Keratinocyte (primary cell): ENCODE measurements around the gene ARMCX1. TPM values are rescaled to one million over a fixed set of nuclear protein-coding genes. Genes with fewer than 3 reads are reported as not detected.
"Not testable (repeated sequence)": the region's sequence is repeated elsewhere in the genome, so short reads cannot be mapped to it uniquely, and the experiment has no call there.

Experiments used
- DNase-seq: peaks from one replicate; pipeline ENCODE4 v3.0.0-alpha.2; 2011; ENCODE audit warnings: low read depth, missing footprints, low spot score
- FAIRE-seq: peaks from 2 replicates; lab custom pipeline; 2011; peaks lifted over from hg19 to GRCh38; lab: Jason Lieb, UNC
- H2AFZ ChIP-seq: 2 replicates; pipeline ENCODE4 v1.6.0; 2012; ENCODE audit warnings: low read length, control low read depth, inconsistent platforms; ENCODE audit not compliant: control insufficient read depth
- H3K27ac ChIP-seq: 2 replicates; pipeline ENCODE4 v1.5.1; 2011; ENCODE audit warnings: low read length; ENCODE audit not compliant: control insufficient read depth, insufficient read depth
- H3K27me3 ChIP-seq: 3 replicates; pipeline ENCODE4 v1.6.0; 2011; ENCODE audit warnings: low read length; ENCODE audit not compliant: control insufficient read depth, insufficient read depth; ENCODE audit errors: extremely low read depth
- H3K36me3 ChIP-seq, 2 experiments: 2 replicates in 1 of 2; 3 replicates in 1 of 2; pipeline ENCODE4 v1.5.1; 2011; ENCODE audit warnings: low read length in 2 of 2, mild to moderate bottlenecking in 1 of 2; ENCODE audit not compliant: control insufficient read depth in 2 of 2, insufficient read depth in 2 of 2; ENCODE audit errors: extremely low read depth in 1 of 2
- H3K4me1 ChIP-seq: 3 replicates; pipeline ENCODE4 v1.5.1; 2011; ENCODE audit warnings: low read length; ENCODE audit not compliant: control insufficient read depth, insufficient read depth; ENCODE audit errors: extremely low read depth
- H3K4me2 ChIP-seq: 3 replicates; pipeline ENCODE4 v1.6.0; 2011; ENCODE audit warnings: low read depth, low read length; ENCODE audit not compliant: control insufficient read depth, insufficient read depth; ENCODE audit errors: extremely low read depth
- H3K4me3 ChIP-seq, 3 experiments: fragments of 200-600 bp in 1 of 3; sonication (generic) in 1 of 3; 2 replicates in 2 of 3; 3 replicates in 1 of 3; pipeline ENCODE4 v1.5.1; 2011 to 2016; ENCODE audit warnings: low read length in 3 of 3, mild to moderate bottlenecking in 3 of 3, control low read depth in 2 of 3, inconsistent platforms in 1 of 3, low read depth in 1 of 3, mixed read lengths in 1 of 3, mixed run types in 1 of 3, moderate library complexity in 1 of 3; ENCODE audit not compliant: control insufficient read depth in 2 of 3, insufficient read depth in 2 of 3; ENCODE audit errors: extremely low read depth in 1 of 3
- H3K79me2 ChIP-seq: 2 replicates; pipeline ENCODE4 v1.6.0; 2012; ENCODE audit warnings: low read length; ENCODE audit not compliant: control insufficient read depth, insufficient read depth
- H3K9ac ChIP-seq: 3 replicates; pipeline ENCODE4 v1.6.0; 2011; ENCODE audit warnings: low read length; ENCODE audit not compliant: control insufficient read depth, insufficient read depth; ENCODE audit errors: extremely low read depth
- H3K9me1 ChIP-seq: 3 replicates; pipeline ENCODE4 v1.6.0; 2011; ENCODE audit warnings: low read length; ENCODE audit not compliant: control insufficient read depth, insufficient read depth; ENCODE audit errors: extremely low read depth
- H3K9me3 ChIP-seq: 2 replicates; pipeline ENCODE4 v1.5.1; 2012; ENCODE audit warnings: low read depth, low read length; ENCODE audit not compliant: control insufficient read depth
- H4K20me1 ChIP-seq: 3 replicates; pipeline ENCODE4 v1.6.0; 2011; ENCODE audit warnings: low read length; ENCODE audit not compliant: control insufficient read depth, insufficient read depth; ENCODE audit errors: extremely low read depth
- EZH2 ChIP-seq: IDR thresholded peaks from one replicate; pipeline ENCODE4 v1.6.1; 2012; ENCODE audit warnings: inconsistent platforms, mild to moderate bottlenecking, low read length, moderate library complexity
- dilution Hi-C: fragments of 300-500 bp; cut with MboI; formaldehyde crosslinking; loops from one replicate; pipeline ENCODE4 v1.7.0; 2020; ENCODE audit warnings: low sequenced_read_pairs; ENCODE audit not compliant: extremely low pct_ligation_motif_present
- polyA minus RNA-seq, 3 experiments: library from RNA; depleted of rRNA, polyadenylated mRNA; stranded (reverse); fragments of >200 nt; gene quantifications; 1 replicate in 1 of 3; 2 replicates in 1 of 3; 3 replicates in 1 of 3; pipeline ENCODE4 v1.2.3, GENCODE V29; 2011
- polyA plus RNA-seq, 5 experiments: library from polyadenylated mRNA; depleted of rRNA in 3 of 5; stranded (reverse) in 3 of 5; stranded (forward) in 1 of 5; unstranded in 1 of 5; fragments of >200 nt; gene quantifications; 1 replicate in 1 of 5; 2 replicates in 3 of 5; 3 replicates in 1 of 5; pipeline versions ENCODE4 v1.2.1 to v1.2.3, GENCODE V29; 2011 to 2012; ENCODE audit warnings: missing spikeins in 2 of 5, low read depth in 1 of 5, low replicate concordance in 1 of 5
- TF ChIP-seq, protein P1 (sequence below), 3 experiments: IDR thresholded peaks in 1 of 3; conservative IDR thresholded peaks in 1 of 3; optimal IDR thresholded peaks in 1 of 3; 2 replicates in 2 of 3; 3 replicates in 1 of 3; pipeline versions ENCODE3 to v1.5.1; 2011; ENCODE audit warnings: low read length in 3 of 3, mild to moderate bottlenecking in 3 of 3, moderate library complexity in 2 of 3, control low read depth in 1 of 3, inconsistent platforms in 1 of 3; ENCODE audit not compliant: insufficient read depth in 2 of 3; ENCODE audit errors: extremely low read depth in 1 of 3

Gene ARMCX1
- polyA plus RNA-seq, result 14.4 to 16.1 TPM (median 14.9 TPM) in 3 replicates
- polyA plus RNA-seq (2011; ENCODE audit: low read depth), result 7.7 TPM
- polyA plus RNA-seq (2011; cell fraction: cytosol; rRNA removed), result 11.7 and 14.7 TPM in 2 replicates
- 14.8 and 17.9 TPM in 2 replicates for polyA plus RNA-seq (2011; cell fraction: nucleus; rRNA removed)
- polyA plus RNA-seq (2012; ENCODE audit: low replicate concordance), result 11.8 and 14.0 TPM in 2 replicates
- 3.1 to 10.9 TPM (median 8.5 TPM) in 3 replicates for polyA minus RNA-seq
- 9.0 TPM for polyA minus RNA-seq (2011; cell fraction: cytosol; rRNA and poly(A)+ RNA removed)
- 5.9 and 7.3 TPM in 2 replicates for polyA minus RNA-seq (2011; cell fraction: nucleus; rRNA and poly(A)+ RNA removed)

DNA sequence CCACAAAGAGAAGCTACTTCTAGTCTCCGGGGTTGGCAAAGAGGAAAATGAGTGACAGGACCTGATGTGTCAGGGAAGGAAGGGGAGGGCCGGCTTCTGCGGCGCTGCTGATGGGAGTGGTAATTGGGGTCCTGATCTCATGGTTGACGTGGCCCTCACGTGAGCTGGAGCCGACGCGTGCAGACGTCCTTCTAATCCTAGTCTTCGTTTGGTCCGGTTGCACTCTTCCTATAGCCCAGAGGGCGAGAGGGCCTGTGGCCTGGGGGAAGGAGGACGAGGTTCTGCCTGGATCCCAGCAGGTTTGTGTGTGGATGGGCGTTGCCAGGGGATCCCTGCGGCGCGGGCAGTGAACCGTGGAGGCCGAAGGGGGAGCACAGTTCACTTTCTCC lies at the start of gene ARMCX1:
TSS of gene ARMCX1 (plus strand) at position 186 of the 389 bp plus-strand sequence. CDS start 2,384 bp downstream, outside the sequence.
- TF ChIP-seq, protein P1, sequence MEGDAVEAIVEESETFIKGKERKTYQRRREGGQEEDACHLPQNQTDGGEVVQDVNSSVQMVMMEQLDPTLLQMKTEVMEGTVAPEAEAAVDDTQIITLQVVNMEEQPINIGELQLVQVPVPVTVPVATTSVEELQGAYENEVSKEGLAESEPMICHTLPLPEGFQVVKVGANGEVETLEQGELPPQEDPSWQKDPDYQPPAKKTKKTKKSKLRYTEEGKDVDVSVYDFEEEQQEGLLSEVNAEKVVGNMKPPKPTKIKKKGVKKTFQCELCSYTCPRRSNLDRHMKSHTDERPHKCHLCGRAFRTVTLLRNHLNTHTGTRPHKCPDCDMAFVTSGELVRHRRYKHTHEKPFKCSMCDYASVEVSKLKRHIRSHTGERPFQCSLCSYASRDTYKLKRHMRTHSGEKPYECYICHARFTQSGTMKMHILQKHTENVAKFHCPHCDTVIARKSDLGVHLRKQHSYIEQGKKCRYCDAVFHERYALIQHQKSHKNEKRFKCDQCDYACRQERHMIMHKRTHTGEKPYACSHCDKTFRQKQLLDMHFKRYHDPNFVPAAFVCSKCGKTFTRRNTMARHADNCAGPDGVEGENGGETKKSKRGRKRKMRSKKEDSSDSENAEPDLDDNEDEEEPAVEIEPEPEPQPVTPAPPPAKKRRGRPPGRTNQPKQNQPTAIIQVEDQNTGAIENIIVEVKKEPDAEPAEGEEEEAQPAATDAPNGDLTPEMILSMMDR (optimal IDR thresholded peaks at IDR 0.05 in 1 of 3, IDR thresholded peaks at IDR 0.05 in 1 of 3, conservative IDR thresholded peaks at IDR 0.05 in 1 of 3; ENCODE audit: extremely low read depth in 1 of 3, insufficient read depth in 2 of 3, low read length in 3 of 3), result no peak
- TF ChIP-seq EZH2, result no peak
- dilution Hi-C loops, result no loop called here
- Histone ChIP-seq H3K27me3 (no peaks in the 10 kb centered on the region), H4K20me1 (no peaks in the 10 kb centered on the region), H3K9me1 (no peaks in the 10 kb centered on the region), H3K79me2 (no peaks in the 10 kb centered on the region), H3K27ac (peak within 1 kb of the TSS; percentile 60), H3K4me1 (no peaks in the 10 kb centered on the region), H3K9ac (peak within 1 kb of the TSS; percentile 80), H3K4me2 (peak within 1 kb of the TSS; percentile 82), H3K36me3 (no peaks in the 10 kb centered on the region), H3K4me3 (peak within 1 kb of the TSS; percentile 46 to 84 (median 71)), H3K9me3 (no peaks in the 10 kb centered on the region), H2AFZ (peak within 1 kb of the TSS; percentile 81)
- FAIRE-seq (peak; percentile 75), DNase-seq (no peak)

DNA sequence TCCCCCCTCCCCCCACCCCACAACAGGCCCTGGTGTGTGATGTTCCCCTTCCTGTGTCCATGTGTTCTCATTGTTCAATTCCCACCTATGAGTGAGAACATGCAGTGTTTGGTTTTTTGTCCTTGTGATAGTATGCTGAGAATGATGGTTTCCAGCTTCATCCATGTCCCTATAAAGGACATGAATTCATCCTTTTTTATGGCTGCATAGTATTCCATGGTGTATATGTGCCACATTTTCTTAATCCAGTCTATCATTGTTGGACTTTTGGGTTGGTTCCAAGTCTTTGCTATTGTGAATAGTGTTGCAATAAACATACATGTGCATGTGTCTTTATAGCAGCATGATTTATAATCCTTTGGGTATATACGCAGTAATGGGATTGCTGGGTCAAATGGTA lies 47.4 kb upstream of the ARMCX1 start:
- FAIRE-seq, H2AFZ ChIP-seq, dilution Hi-C loops, H3K9me1 ChIP-seq, H3K4me3 ChIP-seq, H3K9me3 ChIP-seq, H3K27ac ChIP-seq, H3K4me2 ChIP-seq, H3K9ac ChIP-seq, H3K79me2 ChIP-seq, H3K27me3 ChIP-seq, H3K36me3 ChIP-seq, H3K4me1 ChIP-seq, DNase-seq, H4K20me1 ChIP-seq: not testable (repeated sequence)
